ENCODE measurements around the gene ESPL1.
A peak's percentile ranks its signal among the peaks of the same experiment; 100 is the strongest.

GRCh38 chr12:53324113-53324778 is 56.1 kb downstream of the ESPL1 start:
- no peak for TF ChIP-seq CTCF (IDR thresholded peaks at IDR 0.05 in 8 of 11, conservative IDR thresholded peaks at IDR 0.05 in 3 of 11)
- TF ChIP-seq POLR2A (IDR thresholded peaks at IDR 0.05): no peak
- TF ChIP-seq POLR2AphosphoS5 (IDR thresholded peaks at IDR 0.05): peak in 1 of 3 donors; percentile 43

Measured in spleen (tissue), 7 donors.